HG02943 (cell line): ENCODE results near the gene IFRD2.
"Not testable (repeated sequence)": the region's sequence is repeated elsewhere in the genome, so short reads cannot be mapped to it uniquely, and the experiment has no call there.

ENCODE experiments used
- ATAC-seq: cut with Tn5 transposase; IDR thresholded peaks from one replicate; pipeline ENCODE4 v1.9.1; 2021; ENCODE audit warnings: mild to moderate bottlenecking, low read depth, moderate library complexity; ENCODE audit not compliant: unreplicated experiment

The IFRD2 gene

GRCh38 chr3:50288387-50289007 lies 3.7 kb downstream of the IFRD2 start:
- ATAC-seq, result no peak

GRCh38 chr3:50287262-50287661 lies 5.0 kb downstream of the IFRD2 start:
- no peak for ATAC-seq

- ATAC-seq, result no peak
Measured at GRCh38 chr3:50286322-50287227, 5.7 kb downstream of the IFRD2 start.

GRCh38 chr3:50284121-50284520 lies 8.1 kb downstream of the IFRD2 start:
- not testable (repeated sequence) for ATAC-seq

DNA sequence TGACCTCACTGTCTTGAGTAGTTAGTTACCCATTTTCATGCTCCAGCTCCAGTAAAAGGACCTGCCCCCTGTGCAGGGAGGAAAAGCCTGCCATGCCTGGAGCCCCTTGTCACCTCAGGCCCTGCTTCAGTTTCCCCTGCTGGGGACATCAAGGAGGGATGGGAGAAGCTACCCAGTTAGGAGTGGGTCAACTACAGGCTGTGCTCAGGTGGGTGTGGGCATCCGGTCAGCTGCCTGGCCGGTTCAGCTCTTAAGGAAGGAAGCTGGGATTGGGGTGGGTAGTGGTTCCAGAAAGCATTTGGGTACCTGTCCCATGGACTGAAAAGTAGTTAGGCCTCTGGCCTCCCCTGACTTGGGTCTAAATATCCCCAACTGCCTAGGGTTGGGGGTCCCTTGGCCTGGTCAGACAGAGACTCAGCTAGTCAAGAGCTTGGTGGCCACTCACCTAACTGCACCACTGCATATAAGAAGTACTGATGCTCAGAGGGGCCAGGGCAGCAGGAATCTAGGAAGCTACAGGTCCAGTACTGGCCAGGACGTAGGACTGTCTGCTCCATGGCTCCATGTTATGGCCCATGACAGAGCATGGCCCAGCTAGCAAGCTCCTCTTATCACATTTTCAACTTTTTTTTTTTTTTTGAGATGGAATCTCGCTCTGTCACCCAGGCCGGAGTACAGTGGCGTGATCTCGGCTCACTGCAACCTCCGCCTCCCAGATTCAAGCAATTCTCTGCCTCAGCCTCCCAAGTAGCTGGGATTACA lies 12.8 kb downstream of the IFRD2 start:
- no peak for ATAC-seq

- ATAC-seq, result no peak
Measured at GRCh38 chr3:50278880-50279224, 13.4 kb downstream of the IFRD2 start, which contains the start of gene LSMEM2. Gene LSMEM2 (plus strand): TSS chr3:50279087. CDS start chr3:50279114, 27 bp downstream.

GRCh38 chr3:50278123-50278879 lies 13.9 kb downstream of the IFRD2 start:
- no peak for ATAC-seq

DNA sequence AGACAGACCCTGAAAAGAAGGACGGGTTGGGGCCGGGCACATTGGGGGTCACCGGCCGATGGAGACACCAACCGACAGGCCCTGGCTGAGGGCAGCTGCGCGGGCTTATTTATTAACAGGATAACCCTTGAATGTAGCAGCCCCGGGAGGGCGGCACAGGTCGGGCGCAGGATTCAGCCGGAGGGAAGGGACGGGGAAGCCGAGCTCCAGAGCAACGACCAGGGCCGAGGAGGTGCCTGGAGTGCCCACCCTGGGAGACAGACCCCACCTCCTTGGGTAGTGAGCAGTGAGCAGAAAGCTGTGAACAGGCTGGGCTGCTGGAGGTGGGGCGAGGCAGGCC lies 15.5 kb downstream of the IFRD2 start:
- no peak for ATAC-seq

- ATAC-seq, result no peak
Measured at GRCh38 chr3:50275996-50276761, 16.1 kb downstream of the IFRD2 start.

- no peak for ATAC-seq
Measured at GRCh38 chr3:50275141-50275995, 16.9 kb downstream of the IFRD2 start.

DNA sequence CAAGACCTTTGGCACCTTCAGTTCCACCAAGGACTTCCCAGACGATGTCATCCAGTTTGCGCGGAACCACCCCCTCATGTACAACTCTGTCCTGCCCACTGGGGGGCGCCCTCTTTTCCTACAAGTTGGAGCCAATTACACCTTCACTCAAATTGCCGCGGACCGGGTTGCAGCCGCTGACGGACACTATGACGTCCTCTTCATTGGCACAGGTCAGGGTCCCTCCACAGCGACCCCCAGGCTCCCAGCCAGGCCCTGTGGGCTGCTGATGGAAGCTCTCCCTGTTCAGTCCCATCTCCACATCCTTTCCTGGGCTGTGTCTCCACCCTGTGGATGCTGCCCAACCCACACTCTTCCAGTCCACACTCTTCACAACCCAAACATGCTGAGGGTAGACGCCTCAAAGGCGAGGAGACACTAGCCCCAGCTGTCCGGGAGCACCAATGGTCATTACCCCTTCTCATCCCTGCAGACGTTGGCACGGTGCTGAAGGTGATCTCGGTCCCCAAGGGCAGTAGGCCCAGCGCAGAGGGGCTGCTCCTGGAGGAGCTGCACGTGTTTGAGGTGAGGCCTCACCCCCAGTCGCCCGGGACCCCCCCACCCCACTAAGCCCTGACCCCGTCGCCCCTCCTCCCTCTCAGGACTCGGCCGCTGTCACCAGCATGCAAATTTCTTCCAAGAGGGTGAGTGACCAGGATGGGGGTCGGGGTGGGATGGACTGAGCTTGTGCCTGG lies 17.7 kb downstream of the IFRD2 start:
- no peak for ATAC-seq

GRCh38 chr3:50273689-50274065 lies 18.6 kb downstream of the IFRD2 start:
- ATAC-seq, result no peak

- ATAC-seq, result no peak
Measured at GRCh38 chr3:50272911-50273688, 19.1 kb downstream of the IFRD2 start.

- not testable (repeated sequence) for ATAC-seq
Measured at GRCh38 chr3:50272538-50272910, 19.7 kb downstream of the IFRD2 start.

DNA sequence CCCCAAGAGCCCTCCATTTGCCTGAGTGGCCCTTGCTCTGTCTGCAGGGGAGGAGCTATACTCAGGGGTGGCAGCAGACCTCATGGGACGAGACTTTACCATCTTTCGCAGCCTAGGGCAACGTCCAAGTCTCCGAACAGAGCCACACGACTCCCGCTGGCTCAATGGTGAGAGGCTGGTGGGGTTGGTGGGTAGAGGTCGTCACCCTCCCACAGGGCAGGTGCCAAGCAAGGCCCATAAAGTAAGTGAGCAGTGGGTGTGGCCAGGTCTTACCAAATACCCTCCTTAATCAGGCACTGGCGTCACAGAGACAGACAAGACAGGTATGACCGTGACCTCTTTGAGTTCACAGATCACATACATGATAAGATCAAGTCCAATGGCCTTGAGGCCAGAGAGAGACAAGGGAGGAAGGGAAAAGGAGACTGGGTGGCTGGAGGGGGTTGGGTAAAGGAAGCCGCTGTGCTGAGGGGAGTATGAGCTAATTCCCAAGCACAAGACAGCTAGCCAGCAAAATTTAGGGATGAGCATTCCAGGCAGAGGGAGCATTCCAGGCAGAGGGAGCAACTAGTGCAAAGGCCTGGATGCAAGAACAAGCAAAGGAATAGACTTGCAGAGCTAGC lies 20.8 kb downstream of the IFRD2 start:
- ATAC-seq, result no peak

DNA sequence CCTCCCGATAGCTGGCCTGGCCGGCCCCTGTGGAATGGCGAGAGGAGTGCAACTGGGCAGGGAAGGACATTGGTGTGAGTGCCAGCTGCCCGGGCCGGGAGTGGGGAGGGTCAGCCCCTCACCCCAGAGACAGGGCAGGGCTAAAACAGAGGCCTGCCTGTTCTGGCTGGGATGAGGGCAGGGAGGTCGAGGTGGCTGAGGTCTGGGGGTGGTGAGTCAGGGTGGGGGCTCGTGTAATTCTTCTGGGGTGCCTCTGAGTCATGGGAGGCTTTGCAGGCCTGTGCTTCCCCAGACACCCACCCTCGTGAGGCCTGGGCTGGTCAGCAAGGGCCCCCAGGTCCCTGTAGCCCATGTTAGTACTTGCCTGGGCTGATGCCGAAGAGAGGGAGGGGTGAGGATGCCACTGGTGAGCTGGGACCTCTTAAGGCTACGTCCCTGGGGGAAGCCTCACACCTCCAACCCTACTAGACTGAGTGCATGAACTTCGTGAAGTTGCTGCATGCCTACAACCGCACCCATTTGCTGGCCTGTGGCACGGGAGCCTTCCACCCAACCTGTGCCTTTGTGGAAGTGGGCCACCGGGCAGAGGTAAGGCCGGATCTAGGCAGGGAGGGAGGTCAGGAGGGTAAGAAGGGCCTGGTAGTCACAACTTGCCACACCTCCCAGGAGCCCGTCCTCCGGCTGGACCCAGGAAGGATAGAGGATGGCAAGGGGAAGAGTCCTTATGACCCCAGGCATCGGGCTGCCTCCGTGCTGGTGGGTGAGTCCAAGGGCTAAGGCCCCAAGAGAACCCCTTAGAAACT lies 21.6 kb downstream of the IFRD2 start:
- ATAC-seq, result no peak
